SJSA1 (cell line): ENCODE data around the gene H2BK1. TPM values are rescaled to one million over a fixed set of nuclear protein-coding genes. Genes with fewer than 3 reads are reported as not detected.

Experiments
- DNase-seq, 2 experiments: peaks; one replicate each; pipeline ENCODE4 v3.0.0-alpha.2; 2015 to 2020; ENCODE audit warnings: low spot score in 2 of 2, low read depth in 1 of 2
- H3K27ac ChIP-seq: fragments of 250-450 bp; sonication (Bioruptor Pico); 2 replicates; pipeline ENCODE4 v1.5.1; 2020; ENCODE audit warnings: mild to moderate bottlenecking, moderate library complexity
- H3K27me3 ChIP-seq: fragments of 250-450 bp; sonication (Bioruptor Pico); replicated peaks from 2 replicates; pipeline ENCODE4 v1.5.1; 2020; ENCODE audit warnings: mild to moderate bottlenecking, moderate library complexity
- H3K36me3 ChIP-seq: fragments of 250-450 bp; sonication (Bioruptor Pico); 2 replicates; pipeline ENCODE4 v1.5.1; 2020; ENCODE audit warnings: mild to moderate bottlenecking
- H3K4me1 ChIP-seq: fragments of 250-450 bp; sonication (Bioruptor Pico); replicated peaks from 2 replicates; pipeline ENCODE4 v1.6.1; 2021; ENCODE audit warnings: mild to moderate bottlenecking
- H3K4me3 ChIP-seq: fragments of 250-450 bp; sonication (Bioruptor Pico); 2 replicates; pipeline ENCODE4 v1.5.1; 2020; ENCODE audit warnings: mild to moderate bottlenecking
- H3K9me3 ChIP-seq: fragments of 250-450 bp; sonication (Bioruptor Pico); replicated peaks from 2 replicates; pipeline ENCODE4 v1.5.1; 2020; ENCODE audit warnings: mild to moderate bottlenecking
- total RNA-seq: library from RNA; depleted of rRNA; stranded (reverse); fragments of >200 nt; shearing (Covaris generic); gene quantifications from 2 replicates; pipeline ENCODE4 v1.2.3, GENCODE V29; 2014

The H2BK1 gene
- total RNA-seq, 1 experiment from 2014 or later: not detected

DNA sequence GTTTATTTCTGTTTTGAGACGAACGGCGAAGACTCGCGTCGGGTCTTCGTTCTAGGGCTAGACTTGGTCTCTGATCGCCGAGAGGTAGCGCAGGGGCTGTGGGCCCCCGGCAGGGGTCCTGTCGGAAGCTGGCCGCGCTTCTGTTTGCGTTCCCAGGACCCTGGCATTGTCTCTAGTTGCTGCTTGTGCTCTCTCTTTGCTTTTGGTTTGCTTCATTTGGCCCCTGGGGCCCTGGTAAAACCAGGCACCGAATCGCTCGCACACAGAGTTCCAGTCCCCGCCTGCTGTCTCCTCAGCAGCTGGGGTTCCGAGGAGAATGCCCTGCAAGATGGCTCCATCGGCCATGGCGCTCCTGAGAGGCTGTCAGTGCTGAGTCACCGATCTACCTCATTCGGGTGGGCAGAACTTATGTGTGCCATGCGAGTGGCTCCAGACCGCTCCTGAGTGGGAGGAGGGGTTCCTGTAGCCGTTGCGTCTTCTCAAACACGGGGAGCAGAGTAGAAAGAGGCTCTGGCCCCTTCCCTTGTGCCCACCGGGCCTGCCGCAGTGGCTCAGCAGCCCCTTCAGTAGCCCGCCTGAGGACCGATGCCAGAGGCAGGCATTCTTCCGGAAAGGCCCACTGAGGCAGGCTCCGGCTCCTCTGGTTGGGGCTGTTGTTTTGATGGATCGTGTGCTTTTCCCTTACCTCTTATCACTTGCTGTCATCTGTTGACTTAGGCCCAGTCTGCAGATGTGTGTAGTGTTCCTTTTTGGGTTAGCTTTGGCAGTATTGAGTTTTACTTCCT is 22.8 kb upstream of the H2BK1 start:
- Histone ChIP-seq H3K36me3 (peaks cover 58% of the 10 kb centered on the region), H3K27me3 (no peaks in the 10 kb centered on the region), H3K4me3 (peak overlapping the region; percentile 86), H3K27ac (peak overlapping the region; percentile 81), H3K4me1 (peaks cover 21% of the 10 kb centered on the region), H3K9me3 (no peaks in the 10 kb centered on the region)
- peak; percentile 69 to 83 for DNase-seq

DNA sequence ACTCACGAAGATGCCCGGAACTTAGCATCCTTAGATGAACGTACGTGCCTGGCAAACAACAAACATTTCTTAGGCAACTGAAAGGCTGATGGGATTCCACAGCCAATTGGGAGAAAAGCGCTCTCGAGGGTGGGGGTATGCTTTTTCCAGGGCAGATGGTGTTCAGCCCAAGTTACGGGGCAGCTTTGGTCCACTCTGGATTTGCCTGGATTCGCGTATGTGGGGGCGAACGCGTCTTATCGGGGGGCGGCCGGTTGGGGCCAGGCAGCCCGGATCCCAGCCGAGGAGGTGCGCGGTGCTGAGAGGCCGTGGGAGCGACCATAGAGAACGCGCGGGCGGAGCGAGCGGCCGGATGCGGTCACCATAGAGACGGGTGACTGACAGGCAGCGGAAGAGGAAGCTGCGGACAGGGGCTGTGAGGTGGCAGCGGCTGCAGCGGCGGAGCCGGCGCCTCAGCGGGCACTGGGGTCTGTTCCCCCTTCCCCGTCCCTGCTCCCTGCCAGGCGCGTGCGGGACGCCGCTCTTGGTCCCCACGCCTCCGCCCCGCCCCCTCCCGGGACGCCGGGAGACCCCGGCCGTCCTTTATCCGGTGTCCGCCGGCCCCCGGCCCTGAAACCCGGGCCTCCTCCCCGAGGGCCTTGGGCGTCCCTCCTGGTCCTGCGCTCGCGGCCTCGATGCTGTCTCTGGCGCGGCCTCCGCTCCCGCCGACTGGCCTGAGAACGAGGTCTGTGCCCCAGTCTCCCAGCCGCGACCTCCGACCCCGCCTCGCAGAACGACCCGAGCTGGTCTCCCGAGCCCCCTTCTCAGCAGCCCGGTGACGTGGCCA is 22.0 kb upstream of the H2BK1 start, which contains the start of gene CHPF2:
TSS of gene CHPF2 (plus strand) at position 393 of the 826 bp plus-strand sequence. CDS start 1,529 bp downstream, outside the sequence.
- Histone ChIP-seq H3K4me1 (peaks cover 25% of the 10 kb centered on the region), H3K4me3 (peak within 1 kb of the TSS; percentile 86), H3K27me3 (no peaks in the 10 kb centered on the region), H3K36me3 (peaks cover 50% of the 10 kb centered on the region), H3K27ac (peak within 1 kb of the TSS; percentile 81), H3K9me3 (no peaks in the 10 kb centered on the region)
- peak; percentile 72 to 92 for DNase-seq

DNA sequence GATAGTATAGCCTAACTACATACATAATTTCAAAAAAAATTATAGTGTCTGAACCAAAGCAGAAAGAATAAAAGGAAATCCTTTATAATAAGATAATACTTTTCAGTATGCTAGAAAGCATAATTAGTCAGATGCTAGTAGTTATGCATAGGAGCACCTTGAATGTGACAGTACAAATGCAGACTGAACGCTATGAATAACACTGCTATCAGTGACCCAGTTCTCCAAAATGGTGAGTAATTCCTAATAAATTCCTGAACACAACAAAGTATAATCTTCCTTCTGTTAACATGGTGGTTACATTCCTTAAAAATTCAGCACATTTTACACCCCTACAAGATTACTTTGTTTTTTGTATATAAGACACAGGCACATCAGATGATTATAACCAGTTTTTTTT is 20.8 kb upstream of the H2BK1 start:
- H3K4me3 ChIP-seq: no peak overlapping the region
- no peak for DNase-seq
- H3K27ac ChIP-seq: no peak overlapping the region
- H3K27me3 ChIP-seq: no peaks in the 10 kb centered on the region
- H3K9me3 ChIP-seq: no peaks in the 10 kb centered on the region
- H3K4me1 ChIP-seq: peaks cover 28% of the 10 kb centered on the region
- peaks cover 44% of the 10 kb centered on the region for H3K36me3 ChIP-seq

DNA sequence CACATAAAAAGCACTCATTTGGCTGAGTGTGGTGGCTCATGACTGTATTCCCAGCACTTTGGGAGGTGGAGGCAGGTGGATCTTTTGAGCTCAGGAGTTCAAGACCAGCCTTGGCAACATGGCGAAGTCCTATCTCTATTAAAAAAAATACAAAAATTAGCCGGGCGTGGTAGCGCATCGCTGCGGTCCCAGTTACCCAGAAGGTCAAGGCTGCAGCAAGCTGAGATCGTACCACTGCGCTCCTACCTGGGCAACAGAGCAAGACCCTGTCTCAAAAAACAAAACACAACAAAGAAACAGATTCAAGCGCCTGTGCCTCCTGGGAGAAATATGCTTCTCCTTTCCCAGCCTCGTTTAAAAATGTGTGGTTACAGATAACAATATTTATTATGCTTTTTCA is 19.0 kb upstream of the H2BK1 start:
- Histone ChIP-seq H3K27ac (no peak overlapping the region), H3K4me3 (no peak overlapping the region), H3K9me3 (no peaks in the 10 kb centered on the region), H3K4me1 (peaks cover 35% of the 10 kb centered on the region), H3K27me3 (no peaks in the 10 kb centered on the region), H3K36me3 (peaks cover 44% of the 10 kb centered on the region)
- DNase-seq: no peak

DNA sequence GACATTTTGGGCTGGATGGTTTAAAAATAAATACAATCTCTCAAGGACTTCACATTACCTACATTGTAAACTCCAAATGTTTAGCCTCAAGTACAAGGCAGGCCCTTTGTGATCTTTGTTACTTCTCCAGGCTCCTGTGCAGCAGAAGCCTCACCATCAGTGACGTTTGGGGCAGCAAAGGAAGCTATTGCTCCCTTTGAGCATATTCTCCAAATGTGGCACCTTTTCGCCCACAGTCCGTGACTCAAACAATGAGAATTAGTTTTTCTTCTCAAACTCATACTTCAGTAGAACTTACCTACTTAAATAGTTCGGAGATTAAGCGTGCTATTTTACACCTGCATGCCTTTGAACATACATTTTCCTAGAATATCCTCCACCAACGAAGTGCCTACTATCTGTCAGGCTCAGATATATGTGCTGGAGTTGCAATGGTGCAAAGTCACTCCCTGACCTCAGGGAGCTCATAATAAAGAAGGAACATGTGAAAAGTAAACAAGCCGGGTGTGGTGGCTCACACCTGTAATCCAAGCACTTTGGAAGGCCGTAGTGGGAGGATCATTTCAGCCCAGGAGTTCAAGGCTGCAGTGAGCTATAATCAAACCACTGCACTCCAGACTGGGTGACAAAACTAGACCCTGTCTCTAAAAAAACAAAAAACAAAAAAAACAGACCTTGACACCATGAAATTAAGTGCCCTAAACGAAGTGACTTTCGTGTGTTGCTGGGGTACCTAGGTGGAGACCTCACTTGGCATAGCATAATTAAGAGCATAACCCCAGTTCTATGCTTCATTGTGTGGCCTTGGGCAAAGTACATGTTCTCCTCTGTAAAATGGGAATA is 18.0 kb upstream of the H2BK1 start:
- H3K27ac ChIP-seq: 0 out of 2 replicates have a peak overlapping the region, but pooled peaks have one; percentile 8
- DNase-seq: no peak
- H3K9me3 ChIP-seq: no peaks in the 10 kb centered on the region
- peak overlapping the region; percentile 57 for H3K4me3 ChIP-seq
- peaks cover 44% of the 10 kb centered on the region for H3K36me3 ChIP-seq
- peaks cover 25% of the 10 kb centered on the region for H3K4me1 ChIP-seq
- no peaks in the 10 kb centered on the region for H3K27me3 ChIP-seq

DNA sequence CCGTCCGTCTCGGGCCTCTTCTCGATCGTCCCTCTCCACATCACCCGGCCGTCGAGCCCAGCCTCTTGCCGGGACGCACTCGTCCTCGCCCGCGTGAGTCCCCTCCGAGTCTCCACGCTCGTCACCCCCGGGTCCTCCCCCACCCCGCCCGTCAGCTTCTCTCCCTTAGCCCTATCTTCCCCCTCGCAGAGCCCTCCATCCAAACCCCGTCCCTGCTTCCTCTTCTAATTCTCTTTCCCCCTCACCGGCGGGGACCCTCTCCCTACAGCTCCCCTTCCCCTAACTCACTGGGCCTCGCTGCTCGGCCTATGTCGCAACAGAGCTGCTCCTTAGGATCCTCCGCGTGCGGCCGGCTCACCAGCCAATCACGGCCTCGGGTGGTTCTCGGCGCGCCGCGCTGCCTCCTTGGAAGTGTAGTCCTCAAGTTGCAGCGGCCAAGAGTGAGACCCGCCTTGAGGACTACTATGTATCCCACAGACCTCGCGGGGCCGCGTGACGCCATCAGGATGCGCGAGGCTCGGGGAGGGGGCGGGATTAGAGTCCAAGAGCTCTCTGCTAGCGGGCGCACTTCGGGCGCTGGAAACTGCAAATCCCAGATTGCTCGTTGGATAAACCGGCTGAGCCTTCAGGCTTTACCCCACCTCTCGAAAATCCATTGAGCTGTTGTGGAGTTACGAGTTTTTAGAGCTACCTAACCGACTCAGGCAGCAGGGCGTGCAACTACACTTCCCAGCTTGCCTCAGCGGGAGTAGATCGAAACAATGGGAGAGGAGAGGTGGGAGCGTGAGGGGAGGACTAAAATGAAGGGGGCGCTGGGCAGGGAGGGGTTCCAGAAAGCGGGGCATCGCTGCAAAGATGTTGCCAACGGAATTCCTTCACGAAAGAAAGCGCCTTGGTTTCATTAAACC is 16.8 kb upstream of the H2BK1 start, which contains the start of gene ABCF2:
TSS of gene ABCF2 (minus strand) at position 331 of the 908 bp plus-strand sequence. CDS start 747 bp downstream, outside the sequence.
- peak; percentile 97 to 99 for DNase-seq
- peak within 1 kb of the TSS; percentile 57 for H3K4me3 ChIP-seq
- peaks cover 45% of the 10 kb centered on the region for H3K36me3 ChIP-seq

DNA sequence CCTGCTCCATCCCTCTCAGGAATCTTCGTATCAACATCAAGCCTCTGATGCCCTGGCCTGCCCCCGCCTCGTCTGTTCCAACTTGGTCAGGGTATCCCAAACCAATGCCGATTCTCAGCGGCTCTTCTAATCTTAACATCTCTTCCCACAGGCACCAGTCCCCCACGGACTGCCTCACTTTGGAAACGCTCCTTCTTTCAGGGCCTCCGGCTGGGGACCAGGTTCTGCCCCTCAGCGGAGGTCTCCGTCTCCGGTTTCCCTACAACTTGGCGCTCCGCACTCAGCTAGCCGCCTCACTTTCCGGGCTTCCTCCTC is 16.2 kb upstream of the H2BK1 start:
- H3K36me3 ChIP-seq: peaks cover 50% of the 10 kb centered on the region
- H3K4me3 ChIP-seq: peak overlapping the region; percentile 57
- H3K27ac ChIP-seq: peak overlapping the region; percentile 2

More for the DNA sequence above, 16.8 kb upstream of the H2BK1 start, which contains the start of gene ABCF2:
- Histone ChIP-seq H3K27me3 (no peaks in the 10 kb centered on the region), H3K27ac (peak within 1 kb of the TSS; percentile 8), H3K4me1 (peaks cover 23% of the 10 kb centered on the region), H3K9me3 (no peaks in the 10 kb centered on the region)

DNA sequence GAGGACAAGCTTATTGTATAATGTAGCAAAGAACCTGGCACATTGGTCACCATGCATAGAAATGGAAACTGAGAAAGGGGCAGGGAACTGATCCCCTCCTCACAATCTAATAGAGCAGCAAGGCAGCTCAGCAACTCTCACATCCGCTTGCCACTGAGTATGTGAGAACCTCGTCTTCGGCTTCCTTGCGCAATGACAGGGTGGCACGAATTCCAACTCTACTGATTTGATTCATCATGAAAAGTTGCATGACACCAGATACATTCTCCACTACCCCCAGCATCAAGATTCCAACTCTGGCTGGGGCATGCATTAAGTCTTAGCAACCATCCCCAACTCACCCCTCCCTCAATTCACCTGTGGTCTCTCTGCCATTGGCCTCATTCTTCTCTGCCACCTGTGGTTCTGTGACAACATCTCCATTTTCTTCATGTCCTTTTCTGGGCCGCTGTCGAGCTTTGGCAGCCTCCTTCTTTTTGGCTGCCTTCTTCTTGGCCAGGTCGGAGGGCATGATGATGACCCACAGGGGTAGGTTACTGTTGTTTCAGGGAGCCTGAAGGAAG is 15.7 kb upstream of the H2BK1 start:
- Histone ChIP-seq H3K9me3 (no peaks in the 10 kb centered on the region), H3K4me1 (peaks cover 16% of the 10 kb centered on the region), H3K27me3 (no peaks in the 10 kb centered on the region), H3K27ac (no peak overlapping the region), H3K36me3 (peaks cover 53% of the 10 kb centered on the region), H3K4me3 (peak overlapping the region; percentile 57)
- DNase-seq: no peak

More for the DNA sequence above, 16.2 kb upstream of the H2BK1 start:
- Histone ChIP-seq H3K4me1 (peaks cover 17% of the 10 kb centered on the region), H3K27me3 (no peaks in the 10 kb centered on the region), H3K9me3 (no peaks in the 10 kb centered on the region)
- DNase-seq: no peak

DNA sequence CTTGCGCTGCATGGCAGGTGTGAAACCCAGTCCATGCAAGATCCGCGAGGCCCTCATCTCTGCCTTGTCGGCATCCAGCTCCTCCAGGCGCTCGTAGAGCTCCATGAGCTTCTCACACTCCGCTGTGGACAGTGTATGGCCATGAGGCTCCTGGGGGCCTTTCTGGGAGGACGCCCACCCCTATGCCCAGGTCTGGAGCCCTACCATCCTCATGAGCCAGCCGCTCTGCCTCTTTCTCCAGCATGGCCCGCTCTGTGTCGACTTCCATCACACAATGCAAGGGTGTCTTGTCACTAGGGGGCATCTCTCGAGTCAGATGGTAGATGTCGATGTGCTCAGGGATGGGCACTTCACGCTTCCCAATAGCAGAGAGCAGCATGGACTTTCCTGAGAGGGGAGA is 13.4 kb upstream of the H2BK1 start:
- Histone ChIP-seq H3K4me1 (peaks cover 16% of the 10 kb centered on the region), H3K27me3 (no peaks in the 10 kb centered on the region), H3K27ac (no peak overlapping the region), H3K36me3 (peaks cover 70% of the 10 kb centered on the region), H3K9me3 (no peaks in the 10 kb centered on the region), H3K4me3 (no peak overlapping the region)
- DNase-seq: no peak

DNA sequence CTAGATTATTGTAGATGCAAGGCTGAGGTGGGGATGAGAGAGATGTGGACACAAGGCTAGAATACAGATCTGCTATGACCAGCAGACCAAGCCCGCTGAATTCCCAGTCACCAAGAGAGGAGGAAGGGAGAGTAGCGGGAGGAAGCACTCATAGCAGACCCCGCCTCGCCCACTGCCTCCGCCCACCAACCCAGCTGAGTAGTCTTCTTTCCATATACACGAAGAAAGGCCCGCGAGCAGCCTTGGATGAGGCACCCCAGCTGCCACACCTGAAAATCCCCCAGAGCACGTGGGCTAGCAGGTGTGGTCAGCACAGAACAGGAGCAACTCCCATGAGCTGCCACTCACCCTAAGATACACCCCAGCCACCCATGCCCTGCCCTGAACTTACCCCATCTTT is 7.9 kb upstream of the H2BK1 start:
- Histone ChIP-seq H3K4me3 (no peak overlapping the region), H3K27me3 (no peaks in the 10 kb centered on the region), H3K36me3 (peaks cover 81% of the 10 kb centered on the region), H3K4me1 (no peaks in the 10 kb centered on the region), H3K27ac (no peak overlapping the region), H3K9me3 (no peaks in the 10 kb centered on the region)
- no peak for DNase-seq

DNA sequence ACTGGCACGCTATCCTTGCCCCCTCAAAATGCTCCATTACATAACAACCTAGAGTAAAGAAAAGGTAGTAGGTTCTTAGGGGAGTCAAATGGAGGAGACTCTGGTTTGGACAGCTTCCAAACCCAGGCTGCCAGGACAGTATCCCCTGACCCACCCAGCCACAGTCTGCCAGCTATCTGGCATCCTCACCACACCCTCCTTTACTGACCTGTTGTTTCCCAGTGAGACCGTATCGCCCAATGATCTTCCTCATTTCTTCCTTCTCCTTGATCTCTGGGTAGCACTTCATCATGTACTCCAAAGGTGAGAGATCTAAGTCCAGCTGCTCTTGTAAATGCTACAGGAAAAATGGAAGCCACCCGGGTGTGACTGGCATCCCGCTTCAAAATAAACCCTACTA is 5.1 kb upstream of the H2BK1 start:
- Histone ChIP-seq H3K27ac (no peak overlapping the region), H3K27me3 (no peaks in the 10 kb centered on the region), H3K4me3 (no peak overlapping the region), H3K36me3 (peaks cover 66% of the 10 kb centered on the region), H3K9me3 (no peaks in the 10 kb centered on the region), H3K4me1 (no peaks in the 10 kb centered on the region)
- no peak for DNase-seq

DNA sequence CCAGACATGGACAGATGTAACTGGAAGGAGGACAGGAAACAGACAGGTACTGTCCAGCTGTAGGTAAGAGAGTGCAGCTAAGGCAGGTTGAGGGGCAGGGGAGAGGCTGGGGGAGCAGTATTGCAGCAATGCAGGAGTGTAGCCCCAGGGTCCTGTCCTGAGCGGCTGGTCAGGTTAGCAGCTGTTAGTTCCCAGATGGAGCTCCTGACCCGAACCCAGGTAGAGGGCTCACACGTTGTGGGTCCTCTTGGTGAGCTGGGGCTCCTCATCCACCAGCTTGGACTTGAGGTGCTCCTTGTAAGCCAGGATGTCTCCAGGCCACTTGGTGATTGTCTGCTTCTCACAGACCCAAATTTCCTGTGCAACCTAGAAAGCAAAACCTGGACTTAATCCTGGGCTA is 3.5 kb upstream of the H2BK1 start:
- no peak overlapping the region for H3K4me3 ChIP-seq
- no peak for DNase-seq
- no peaks in the 10 kb centered on the region for H3K27me3 ChIP-seq
- H3K36me3 ChIP-seq: peaks cover 56% of the 10 kb centered on the region
- H3K27ac ChIP-seq: no peak overlapping the region
- no peaks in the 10 kb centered on the region for H3K9me3 ChIP-seq
- no peaks in the 10 kb centered on the region for H3K4me1 ChIP-seq
